ENCODE measurements around the gene RBBP4.

GRCh38 chr1:32685498-32685897 lies 34.5 kb downstream of the RBBP4 start:
- TF ChIP-seq EZH2phosphoT487 (IDR thresholded peaks at IDR 0.05; ENCODE audit: borderline replicate concordance): no peak
- no peak for TF ChIP-seq ZNF274 (IDR thresholded peaks at IDR 0.05; ENCODE audit: low read depth, low read length)
- TF ChIP-seq REST (IDR thresholded peaks at IDR 0.05; ENCODE audit: low read depth): no peak

All from HCT116 (cell line).